Gastrocnemius medialis (tissue), 4 donors: ENCODE results near the gene UQCC2. TPM values are rescaled to one million over a fixed set of nuclear protein-coding genes. Genes with fewer than 3 reads are reported as not detected.
A peak's percentile ranks its signal among the peaks of the same experiment; 100 is the strongest.

Experiments
- ATAC-seq, 2 donors: fragments of 150-250 bp; one replicate each; pipeline ENCODE4 v1.9.1; 2016
- DNase-seq, 2 donors: peaks; one replicate each; pipeline ENCODE4 v3.0.0-alpha.2; 2019
- H3K27ac ChIP-seq, 4 donors: fragments of 200-600 bp; sonication (generic); 1 replicate in 1 of 4; 2 replicates in 3 of 4; pipeline ENCODE4 v1.5.1; 2016 to 2018; ENCODE audit warnings: mild to moderate bottlenecking in 2 of 4, moderate library complexity in 1 of 4
- H3K27me3 ChIP-seq, 3 donors: fragments of 200-600 bp; sonication (generic) in 2 of 3; 1 replicate in 1 of 3; 2 replicates in 2 of 3; pipeline versions ENCODE4 v1.5.1 to v1.6.0; 2016 to 2019; ENCODE audit warnings: mild to moderate bottlenecking in 1 of 3, moderate library complexity in 1 of 3
- H3K36me3 ChIP-seq, 2 donors: fragments of 200-600 bp; sonication (generic) in 1 of 2; one replicate each; pipeline ENCODE4 v1.5.1; 2017 to 2018
- H3K4me1 ChIP-seq, 2 donors: fragments of 200-600 bp; sonication (generic) in 1 of 2; one replicate each; pipeline ENCODE4 v1.5.1; 2016 to 2017; ENCODE audit warnings: mild to moderate bottlenecking in 2 of 2
- H3K4me3 ChIP-seq, 4 donors: fragments of 200-600 bp; sonication (generic) in 3 of 4; 1 replicate in 1 of 4; 2 replicates in 3 of 4; pipeline ENCODE4 v1.5.1; 2016 to 2019; ENCODE audit warnings: mild to moderate bottlenecking in 2 of 4
- H3K9me3 ChIP-seq, 3 donors: fragments of 200-600 bp; sonication (generic) in 2 of 3; 1 replicate in 1 of 3; 2 replicates in 2 of 3; pipeline ENCODE4 v1.5.1; 2016 to 2019
- CTCF ChIP-seq, 5 experiments: fragments of 450-650 bp in 3 of 5; fragments of 200-600 bp in 2 of 5; sonication (generic) in 2 of 5; IDR thresholded peaks in 4 of 5; conservative IDR thresholded peaks in 1 of 5; 1 replicate in 4 of 5; 2 replicates in 1 of 5; pipeline ENCODE4 v1.5.1; 2016 to 2019; ENCODE audit warnings: antibody characterized with exemption in 5 of 5, mild to moderate bottlenecking in 3 of 5, moderate library complexity in 3 of 5
- POLR2A ChIP-seq, 2 donors: fragments of 450-650 bp; IDR thresholded peaks; one replicate each; pipeline ENCODE4 v1.6.1; 2017; ENCODE audit warnings: antibody characterized with exemption in 2 of 2, mild to moderate bottlenecking in 2 of 2, moderate library complexity in 2 of 2
- in situ Hi-C, 4 donors: fragments of 200-750 bp; cut with MboI; loops; one replicate each; pipeline versions ENCODE4 v1.15.0 to v1.8.0; 2017; ENCODE audit warnings: low sequenced_read_pairs in 4 of 4
- intact Hi-C: fragments of 100-400 bp; cut with DNase I; formaldehyde crosslinking; loops from one replicate; pipeline ENCODE4 v1.15.1; 2023; ENCODE audit warnings: low total_unique reads
- total RNA-seq, 4 donors: library from RNA; depleted of rRNA; stranded (reverse); fragments of >200 nt; gene quantifications; one replicate each; pipeline versions ENCODE4 v1.1.0 to v1.2.3, GENCODE V29; 2016

The UQCC2 gene
- total RNA-seq, 4 donors from 2014 or later, result 50.7 to 101 (median 63.5) TPM

GRCh38 chr6:33725222-33725621, 13.7 kb upstream of the UQCC2 start:
- ATAC-seq (no peak), DNase-seq (no peak)
- Histone ChIP-seq H3K27ac (peak overlapping the region; percentile 98 to 100 (median 100)), H3K36me3 (peaks cover 6 to 53% of the 10 kb centered on the region in 2 donors), H3K27me3 (no peaks in the 10 kb centered on the region), H3K9me3 (no peaks in the 10 kb centered on the region), H3K4me1 (peaks cover 35 to 42% of the 10 kb centered on the region in 2 donors), H3K4me3 (no peak overlapping the region)
- TF ChIP-seq POLR2A (IDR thresholded peaks at IDR 0.05), result peak in 1 of 2 donors; percentile 8
- TF ChIP-seq CTCF (IDR thresholded peaks at IDR 0.05 in 4 of 5, conservative IDR thresholded peaks at IDR 0.05 in 1 of 5), result no peak
- in situ Hi-C loops, result loop anchor here in 1 of 4 donors (25.0 kb wide), 1 partner anchor 562 kb away; no protein-coding TSS in a partner anchor
- intact Hi-C loops, result loop anchor here (10.0 kb wide), 1 partner anchor 410 kb away; the partner anchor contains the start of genes TAPBP and ZBTB22

GRCh38 chr6:33724102-33725023, 12.9 kb upstream of the UQCC2 start:
- TF ChIP-seq POLR2A (IDR thresholded peaks at IDR 0.05) (no peak), CTCF (IDR thresholded peaks at IDR 0.05 in 4 of 5, conservative IDR thresholded peaks at IDR 0.05 in 1 of 5) (no peak)
- H3K27me3 ChIP-seq, result no peaks in the 10 kb centered on the region
- in situ Hi-C loops, result loop anchor here in 1 of 4 donors (25.0 kb wide), 1 partner anchor 563 kb away; no protein-coding TSS in a partner anchor
- peak overlapping the region; percentile 98 to 100 (median 100) for H3K27ac ChIP-seq
- peaks cover 6 to 53% of the 10 kb centered on the region in 2 donors for H3K36me3 ChIP-seq
- intact Hi-C loops, result loop anchor here (10.0 kb wide), 1 partner anchor 410 kb away; the partner anchor contains the start of genes TAPBP and ZBTB22
- peaks cover 29 to 33% of the 10 kb centered on the region in 2 donors for H3K4me1 ChIP-seq
- ATAC-seq, result no peak
- DNase-seq, result no peak
- no peak overlapping the region for H3K4me3 ChIP-seq
- no peaks in the 10 kb centered on the region for H3K9me3 ChIP-seq

GRCh38 chr6:33723371-33724085, 12.0 kb upstream of the UQCC2 start:
- intact Hi-C loops (loop anchor here (10.0 kb wide), 1 partner anchor 409 kb away; the partner anchor contains the start of genes TAPBP and ZBTB22), in situ Hi-C loops (no loop called here)
- H3K4me3 ChIP-seq, result no peak overlapping the region
- ATAC-seq (no peak), DNase-seq (no peak)
- H3K27ac ChIP-seq, result peak overlapping the region; percentile 98 to 100 (median 100)
- H3K36me3 ChIP-seq, result peaks cover 6 to 53% of the 10 kb centered on the region in 2 donors
- peaks cover 23 to 25% of the 10 kb centered on the region in 2 donors for H3K4me1 ChIP-seq
- H3K27me3 ChIP-seq, result no peaks in the 10 kb centered on the region
- TF ChIP-seq CTCF (IDR thresholded peaks at IDR 0.05 in 4 of 5, conservative IDR thresholded peaks at IDR 0.05 in 1 of 5), result no peak
- H3K9me3 ChIP-seq, result no peaks in the 10 kb centered on the region

GRCh38 chr6:33722103-33722623, 10.7 kb upstream of the UQCC2 start:
- peaks cover under 1 to 41% of the 10 kb centered on the region in 2 donors for H3K36me3 ChIP-seq
- peak overlapping the region; percentile 76 to 100 (median 99) for H3K27ac ChIP-seq
- in situ Hi-C loops, result no loop called here
- no peak for ATAC-seq
- no peaks in the 10 kb centered on the region for H3K9me3 ChIP-seq
- intact Hi-C loops, result loop anchor here (10.0 kb wide), 1 partner anchor 407 kb away; the partner anchor contains the start of genes TAPBP and ZBTB22
- no peaks in the 10 kb centered on the region for H3K27me3 ChIP-seq
- TF ChIP-seq POLR2A (IDR thresholded peaks at IDR 0.05) (peak in 1 of 2 donors; percentile 1), CTCF (IDR thresholded peaks at IDR 0.05 in 4 of 5, conservative IDR thresholded peaks at IDR 0.05 in 1 of 5) (no peak)
- H3K4me3 ChIP-seq, result no peak overlapping the region
- peaks cover 15% of the 10 kb centered on the region in 2 donors for H3K4me1 ChIP-seq
- DNase-seq, result no peak
